Transverse colon (tissue), 3 donors: ENCODE measurements around the gene PDXDC1.
"Not testable (repeated sequence)": the region's sequence is repeated elsewhere in the genome, so short reads cannot be mapped to it uniquely, and the experiment has no call there.

Experiments used
- CTCF ChIP-seq, 5 experiments: fragments of 200-600 bp in 3 of 5; fragments of 450-650 bp in 2 of 5; sonication (generic) in 3 of 5; IDR thresholded peaks; 1 replicate in 2 of 5; 2 replicates in 3 of 5; pipeline ENCODE4 v1.5.1; 2016 to 2017; ENCODE audit warnings: antibody characterized with exemption in 5 of 5, inconsistent platforms in 3 of 5, mild to moderate bottlenecking in 2 of 5, moderate library complexity in 1 of 5
- POLR2A ChIP-seq: fragments of 450-650 bp; IDR thresholded peaks from one replicate; pipeline ENCODE4 v1.6.1; 2016; ENCODE audit warnings: antibody characterized with exemption, mild to moderate bottlenecking, moderate library complexity

GRCh38 chr16:14930971-14931370 lies 43.9 kb upstream of the PDXDC1 start:
- TF ChIP-seq POLR2A; CTCF (IDR thresholded peaks at IDR 0.05): not testable (repeated sequence)
